Measurements from ENCODE around the gene DPM2. TPM values are rescaled to one million over a fixed set of nuclear protein-coding genes. Genes with fewer than 3 reads are reported as not detected.
A peak's percentile ranks its signal among the peaks of the same experiment; 100 is the strongest.

The DPM2 gene
- total RNA-seq, 4 donors from 2014 or later: 6.6 to 13.3 (median 8.5) TPM

- Histone ChIP-seq H3K4me1 (peaks cover 56 to 72% (median 66%) of the 10 kb centered on the region in 4 donors), H3K36me3 (peaks cover 0 to 7% (median 2%) of the 10 kb centered on the region in 4 donors), H3K4me3 (no peak overlapping the region), H3K27ac (replicated peaks in 1 of 4) (peak overlapping the region; percentile 69 to 86 (median 78)), H3K27me3 (peaks cover 0 to 16% (median 0%) of the 10 kb centered on the region in 4 donors), H3K9me3 (no peaks in the 10 kb centered on the region)
- intact Hi-C loops (cut with DNase I): no loop called here
- DNase-seq (ENCODE audit: extremely low spot score): peak; percentile 97
- WGBS: 13% methylated on average over 8 of the region's 8 CpGs
- no peak for TF ChIP-seq CTCF (IDR thresholded peaks at IDR 0.05)
- no peak for TF ChIP-seq POLR2A (IDR thresholded peaks at IDR 0.05; ENCODE audit: low read depth)
- peak; percentile 81 to 90 for TF ChIP-seq POLR2AphosphoS5 (IDR thresholded peaks at IDR 0.05)
These were observed 18.3 kb downstream of the DPM2 start for GRCh38 chr9:127919253-127919815.

GRCh38 chr9:127918183-127919107 lies 19.2 kb downstream of the DPM2 start:
- Histone ChIP-seq H3K9me3 (no peaks in the 10 kb centered on the region), H3K4me3 (no peak overlapping the region), H3K27ac (replicated peaks in 1 of 4) (peak overlapping the region; percentile 69 to 86 (median 78)), H3K36me3 (peaks cover 0 to 12% (median 8%) of the 10 kb centered on the region in 4 donors), H3K4me1 (peaks cover 56 to 72% (median 66%) of the 10 kb centered on the region in 4 donors), H3K27me3 (peaks cover 0 to 7% (median 0%) of the 10 kb centered on the region in 4 donors)
- 85% methylated on average over 8 of the region's 8 CpGs for WGBS
- no peak for TF ChIP-seq CTCF (IDR thresholded peaks at IDR 0.05)
- TF ChIP-seq POLR2AphosphoS5 (IDR thresholded peaks at IDR 0.05): peak in 1 of 2 donors; percentile 28
- intact Hi-C loops (cut with DNase I): no loop called here
- no peak for DNase-seq (ENCODE audit: extremely low spot score)

- Histone ChIP-seq H3K9me3 (no peaks in the 10 kb centered on the region), H3K4me3 (peak overlapping the region in 3 of 4 donors; percentile 67 to 74 (median 72)), H3K36me3 (peaks cover under 1 to 20% (median 16%) of the 10 kb centered on the region in 4 donors), H3K4me1 (peaks cover 56 to 72% (median 66%) of the 10 kb centered on the region in 4 donors), H3K27ac (replicated peaks in 1 of 4) (peak overlapping the region; percentile 69 to 86 (median 78)), H3K27me3 (peaks cover 0 to 5% (median 0%) of the 10 kb centered on the region in 4 donors)
- intact Hi-C loops (cut with DNase I): no loop called here
- TF ChIP-seq CTCF (IDR thresholded peaks at IDR 0.05) (no peak), EP300 (IDR thresholded peaks at IDR 0.05) (no peak), POLR2AphosphoS5 (IDR thresholded peaks at IDR 0.05) (no peak), POLR2A (IDR thresholded peaks at IDR 0.05; ENCODE audit: low read depth) (no peak)
- no peak for DNase-seq (ENCODE audit: extremely low spot score)
- WGBS: 60% methylated on average over 6 of the region's 6 CpGs
These were observed 20.1 kb downstream of the DPM2 start for GRCh38 chr9:127917603-127918002.

GRCh38 chr9:127916720-127917581 lies 20.7 kb downstream of the DPM2 start, which contains the start of gene ST6GALNAC4:
Gene ST6GALNAC4 (minus strand): TSS chr9:127917041. CDS start chr9:127916419, 622 bp downstream.
- intact Hi-C loops (cut with DNase I): no loop called here
- Histone ChIP-seq H3K27me3 (peaks cover 0 to 3% (median 0%) of the 10 kb centered on the region in 4 donors), H3K27ac (replicated peaks in 1 of 4) (peak within 1 kb of the TSS; percentile 69 to 86 (median 78)), H3K4me3 (peak within 1 kb of the TSS; percentile 67 to 89 (median 73)), H3K4me1 (peaks cover 55 to 70% (median 64%) of the 10 kb centered on the region in 4 donors), H3K9me3 (no peaks in the 10 kb centered on the region), H3K36me3 (peaks cover 7 to 26% (median 23%) of the 10 kb centered on the region in 4 donors)
- peak; percentile 99 for DNase-seq (ENCODE audit: extremely low spot score)
- 4% methylated on average over 15 of the region's 71 CpGs for WGBS
- TF ChIP-seq EP300 (IDR thresholded peaks at IDR 0.05) (no peak), POLR2AphosphoS5 (IDR thresholded peaks at IDR 0.05) (peak; percentile 23 to 83)
